ENCODE data around the gene C11orf16. TPM values are rescaled to one million over a fixed set of nuclear protein-coding genes. Genes with fewer than 3 reads are reported as not detected.

C11orf16 gene
- total RNA-seq, 3 donors from 2014 or later, result not detected

GRCh38 chr11:8925711-8926110 is 7.0 kb downstream of the C11orf16 start:
- ATAC-seq, result no peak
- no peaks in the 10 kb centered on the region for H3K36me3 ChIP-seq (ENCODE audit: low read depth)
- TF ChIP-seq CTCF (IDR thresholded peaks at IDR 0.05), result no peak
- intact Hi-C loops (cut with DNase I, micrococcal nuclease), result no loop called here
- no peaks in the 10 kb centered on the region for H3K4me1 ChIP-seq (ENCODE audit: low read depth)
- DNase-seq, result no peak
- no peaks in the 10 kb centered on the region for H3K9me3 ChIP-seq
- no peak overlapping the region for H3K4me3 ChIP-seq

GRCh38 chr11:8922691-8923090 is 10.1 kb downstream of the C11orf16 start:
- no peaks in the 10 kb centered on the region for H3K9me3 ChIP-seq
- no peak for ATAC-seq
- no peak for DNase-seq
- intact Hi-C loops (cut with DNase I, micrococcal nuclease), result no loop called here
- no peak for TF ChIP-seq CTCF (IDR thresholded peaks at IDR 0.05)
- H3K4me1 ChIP-seq (ENCODE audit: low read depth), result no peaks in the 10 kb centered on the region
- no peaks in the 10 kb centered on the region for H3K36me3 ChIP-seq (ENCODE audit: low read depth)
- no peak overlapping the region for H3K4me3 ChIP-seq

- ATAC-seq (no peak), DNase-seq (no peak)
- Histone ChIP-seq H3K4me1 (ENCODE audit: low read depth) (no peaks in the 10 kb centered on the region), H3K36me3 (ENCODE audit: low read depth) (no peaks in the 10 kb centered on the region), H3K9me3 (no peaks in the 10 kb centered on the region), H3K4me3 (no peak overlapping the region)
- intact Hi-C loops (cut with DNase I, micrococcal nuclease), result no loop called here
- TF ChIP-seq CTCF (IDR thresholded peaks at IDR 0.05), result no peak
These were observed 15.5 kb downstream of the C11orf16 start for GRCh38 chr11:8917157-8917825.

- intact Hi-C loops (cut with DNase I, micrococcal nuclease), result no loop called here
- H3K4me3 ChIP-seq, result no peak overlapping the region
- H3K4me1 ChIP-seq (ENCODE audit: low read depth), result no peaks in the 10 kb centered on the region
- no peaks in the 10 kb centered on the region for H3K9me3 ChIP-seq
- DNase-seq (no peak), ATAC-seq (no peak)
- no peaks in the 10 kb centered on the region for H3K36me3 ChIP-seq (ENCODE audit: low read depth)
- TF ChIP-seq CTCF (IDR thresholded peaks at IDR 0.05), result no peak
These were observed 18.1 kb downstream of the C11orf16 start for GRCh38 chr11:8914661-8915018.

GRCh38 chr11:8913961-8914660 is 18.6 kb downstream of the C11orf16 start:
- no peak for ATAC-seq
- peak; percentile 20 for TF ChIP-seq CTCF (IDR thresholded peaks at IDR 0.05)
- DNase-seq, result peak in 1 of 3 donors; percentile 44
- H3K9me3 ChIP-seq, result no peaks in the 10 kb centered on the region
- H3K4me1 ChIP-seq (ENCODE audit: low read depth), result no peaks in the 10 kb centered on the region
- intact Hi-C loops (cut with DNase I, micrococcal nuclease), result no loop called here
- H3K4me3 ChIP-seq, result no peak overlapping the region
- no peaks in the 10 kb centered on the region for H3K36me3 ChIP-seq (ENCODE audit: low read depth)
